Vagina (tissue), 2 donors: ENCODE measurements around the gene STRN.

Experiments used
- CTCF ChIP-seq, 3 experiments: fragments of 450-650 bp in 2 of 3; fragments of 200-600 bp in 1 of 3; sonication (generic) in 1 of 3; IDR thresholded peaks; one replicate each; pipeline ENCODE4 v1.5.1; 2017 to 2019; ENCODE audit warnings: antibody characterized with exemption in 3 of 3, mild to moderate bottlenecking in 2 of 3, moderate library complexity in 2 of 3
- POLR2A ChIP-seq, 2 donors: fragments of 450-650 bp; IDR thresholded peaks; one replicate each; pipeline ENCODE4 v1.6.1; 2017; ENCODE audit warnings: antibody characterized with exemption in 2 of 2, mild to moderate bottlenecking in 2 of 2, moderate library complexity in 2 of 2

GRCh38 chr2:36963106-36963505 lies 3.2 kb downstream of the STRN start:
- TF ChIP-seq POLR2A (IDR thresholded peaks at IDR 0.05) (no peak), CTCF (IDR thresholded peaks at IDR 0.05) (no peak)
